Keratinocyte (primary cell): ENCODE results near the gene TSHZ2.

Experiments used
- EZH2 ChIP-seq: IDR thresholded peaks from one replicate; pipeline ENCODE4 v1.6.1; 2012; ENCODE audit warnings: inconsistent platforms, mild to moderate bottlenecking, low read length, moderate library complexity
- TF ChIP-seq, protein P1 (sequence below), 3 experiments: IDR thresholded peaks in 1 of 3; conservative IDR thresholded peaks in 1 of 3; optimal IDR thresholded peaks in 1 of 3; 2 replicates in 2 of 3; 3 replicates in 1 of 3; pipeline versions ENCODE3 to v1.5.1; 2011; ENCODE audit warnings: low read length in 3 of 3, mild to moderate bottlenecking in 3 of 3, moderate library complexity in 2 of 3, control low read depth in 1 of 3, inconsistent platforms in 1 of 3; ENCODE audit not compliant: insufficient read depth in 2 of 3; ENCODE audit errors: extremely low read depth in 1 of 3

- TF ChIP-seq, protein P1, sequence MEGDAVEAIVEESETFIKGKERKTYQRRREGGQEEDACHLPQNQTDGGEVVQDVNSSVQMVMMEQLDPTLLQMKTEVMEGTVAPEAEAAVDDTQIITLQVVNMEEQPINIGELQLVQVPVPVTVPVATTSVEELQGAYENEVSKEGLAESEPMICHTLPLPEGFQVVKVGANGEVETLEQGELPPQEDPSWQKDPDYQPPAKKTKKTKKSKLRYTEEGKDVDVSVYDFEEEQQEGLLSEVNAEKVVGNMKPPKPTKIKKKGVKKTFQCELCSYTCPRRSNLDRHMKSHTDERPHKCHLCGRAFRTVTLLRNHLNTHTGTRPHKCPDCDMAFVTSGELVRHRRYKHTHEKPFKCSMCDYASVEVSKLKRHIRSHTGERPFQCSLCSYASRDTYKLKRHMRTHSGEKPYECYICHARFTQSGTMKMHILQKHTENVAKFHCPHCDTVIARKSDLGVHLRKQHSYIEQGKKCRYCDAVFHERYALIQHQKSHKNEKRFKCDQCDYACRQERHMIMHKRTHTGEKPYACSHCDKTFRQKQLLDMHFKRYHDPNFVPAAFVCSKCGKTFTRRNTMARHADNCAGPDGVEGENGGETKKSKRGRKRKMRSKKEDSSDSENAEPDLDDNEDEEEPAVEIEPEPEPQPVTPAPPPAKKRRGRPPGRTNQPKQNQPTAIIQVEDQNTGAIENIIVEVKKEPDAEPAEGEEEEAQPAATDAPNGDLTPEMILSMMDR (optimal IDR thresholded peaks at IDR 0.05 in 1 of 3, IDR thresholded peaks at IDR 0.05 in 1 of 3, conservative IDR thresholded peaks at IDR 0.05 in 1 of 3; ENCODE audit: extremely low read depth in 1 of 3, insufficient read depth in 2 of 3, low read length in 3 of 3) = no peak
- no peak for TF ChIP-seq EZH2
Observed at GRCh38 chr20:53322651-53323050, 350.5 kb downstream of the TSHZ2 start.
